ENCODE results near the gene RHBDL3. TPM values are rescaled to one million over a fixed set of nuclear protein-coding genes. Genes with fewer than 3 reads are reported as not detected.

Gene RHBDL3
- total and polyA plus RNA-seq, 2 of the 8 experiments (the other 6 are each of a cell fraction or from before 2014, with no cell fraction given) = 9.6 to 12.2 TPM

- no peak for TF ChIP-seq CTBP2 (IDR thresholded peaks at IDR 0.05; ENCODE audit: borderline replicate concordance, insufficient read depth, insufficient read length, low read length)
- no peak for TF ChIP-seq CBX5 (IDR thresholded peaks at IDR 0.05; ENCODE audit: low read depth, low read length)
- no peak for TF ChIP-seq TEAD4 (IDR thresholded peaks at IDR 0.05; ENCODE audit: low read depth, low read length)
- TF ChIP-seq BCL11A (IDR thresholded peaks at IDR 0.05; ENCODE audit: low read depth in 2 of 2, low read length in 2 of 2) = no peak
- TF ChIP-seq SIX5 (IDR thresholded peaks at IDR 0.05; ENCODE audit: low read depth, low read length) = no peak
- TF ChIP-seq SRF (IDR thresholded peaks at IDR 0.05; ENCODE audit: low read depth, low read length) = no peak
- TF ChIP-seq POLR2AphosphoS5 (IDR thresholded peaks at IDR 0.05; ENCODE audit: low read depth, low read length) = no peak
- no peak for TF ChIP-seq RNF2 (IDR thresholded peaks at IDR 0.05; ENCODE audit: borderline replicate concordance, low read depth, low read length, missing control alignments, poor library complexity, severe bottlenecking)
- TF ChIP-seq TAF1 (IDR thresholded peaks at IDR 0.05; ENCODE audit: low read depth, low read length) = no peak
- TF ChIP-seq MAX (IDR thresholded peaks at IDR 0.05) = no peak
These were observed 9.5 kb upstream of the RHBDL3 start (continued) for GRCh38 chr17:32256012-32256700.
